MCF 10A (cell line): ENCODE data around the gene ESR1. TPM values are rescaled to one million over a fixed set of nuclear protein-coding genes. Genes with fewer than 3 reads are reported as not detected.

Source experiments
- BruUV-seq: library from RNA; stranded (reverse); fragments of 400-500 nt; replicated peaks from 2 replicates; lab custom pipeline; 2021; lab: Mats Ljungman, UMichigan
- CTCF ChIA-PET: fragments of 300-600 bp; sonication (Branson Sonifier 250); formaldehyde crosslinking; extraction: SDS; loops from one replicate; lab custom pipeline; 2021; ENCODE audit warnings: antibody characterized with exemption, inconsistent platforms; lab: Yijun Ruan, JAX
- POLR2A ChIA-PET: fragments of 300-600, 350-650 bp; sonication (Branson Sonifier 250); formaldehyde crosslinking; extraction: SDS; loops from one replicate; lab custom pipeline; 2020; ENCODE audit warnings: antibody characterized with exemption, inconsistent platforms; lab: Yijun Ruan, JAX
- DNase-seq: peaks from one replicate; pipeline ENCODE4 v3.0.0-alpha.2; 2018; ENCODE audit not compliant: unreplicated experiment
- H3K27ac Mint-ChIP-seq: one replicate; pipeline ENCODE4 v1.8.0; 2022; ENCODE audit warnings: mild to moderate bottlenecking, low read depth, mixed read lengths; ENCODE audit not compliant: unreplicated experiment
- H3K27me3 Mint-ChIP-seq: one replicate; pipeline ENCODE4 v1.8.0; 2022; ENCODE audit warnings: mixed read lengths; ENCODE audit not compliant: insufficient read depth, unreplicated experiment
- H3K36me3 Mint-ChIP-seq: one replicate; pipeline ENCODE4 v1.8.0; 2022; ENCODE audit warnings: mild to moderate bottlenecking, moderate library complexity, mixed read lengths; ENCODE audit not compliant: insufficient read depth, unreplicated experiment
- H3K4me1 Mint-ChIP-seq: one replicate; pipeline ENCODE4 v1.8.0; 2022; ENCODE audit warnings: mixed read lengths; ENCODE audit not compliant: insufficient read depth, unreplicated experiment
- H3K4me3 Mint-ChIP-seq: one replicate; pipeline ENCODE4 v1.8.0; 2022; ENCODE audit warnings: mild to moderate bottlenecking, moderate library complexity, mixed read lengths; ENCODE audit not compliant: unreplicated experiment
- H3K9me3 Mint-ChIP-seq: one replicate; pipeline ENCODE4 v1.8.0; 2022; ENCODE audit warnings: mixed read lengths; ENCODE audit not compliant: unreplicated experiment
- CTCF ChIP-seq: fragments of 200-600 bp; IDR thresholded peaks from one replicate; pipeline ENCODE4 v1.8.0; 2022; ENCODE audit warnings: antibody characterized with exemption, mild to moderate bottlenecking; ENCODE audit not compliant: unreplicated experiment
- intact Hi-C: fragments of 100-400 bp; cut with micrococcal nuclease; formaldehyde crosslinking; loops from 2 replicates; pipeline ENCODE4 v1.14.1; 2022
- total RNA-seq: library from RNA; stranded (reverse); gene quantifications from 2 replicates; pipeline ENCODE4 v1.2.3, GENCODE V29; 2022

ESR1 gene
- total RNA-seq, 1 experiment from 2014 or later: 0.05 TPM

GRCh38 chr6:152176268-152176667 lies 368.8 kb downstream of the ESR1 start:
- DNase-seq: no peak
- Mint-ChIP-seq H3K4me1 (no peaks in the 10 kb centered on the region), H3K27ac (no peak overlapping the region), H3K36me3 (peaks cover 13% of the 10 kb centered on the region), H3K27me3 (no peaks in the 10 kb centered on the region), H3K9me3 (no peaks in the 10 kb centered on the region), H3K4me3 (no peak overlapping the region)
- TF ChIP-seq CTCF: no peak
- intact Hi-C loops: no loop called here
- CTCF ChIA-PET: no interaction called here
- POLR2A ChIA-PET: no interaction called here
- no TSS peak for BruUV-seq
